Activated CD8-positive, alpha-beta memory T cell treated with anti-CD3 and anti-CD28 coated beads for 24 hours (primary cell): ENCODE results near the gene TRIP12.
A peak's percentile ranks its signal among the peaks of the same experiment; 100 is the strongest.
"Not testable (repeated sequence)": the region's sequence is repeated elsewhere in the genome, so short reads cannot be mapped to it uniquely, and the experiment has no call there.

ENCODE experiments used
- DNase-seq: peaks from one replicate; pipeline ENCODE4 v3.0.0-alpha.2; 2020

The TRIP12 gene

DNA sequence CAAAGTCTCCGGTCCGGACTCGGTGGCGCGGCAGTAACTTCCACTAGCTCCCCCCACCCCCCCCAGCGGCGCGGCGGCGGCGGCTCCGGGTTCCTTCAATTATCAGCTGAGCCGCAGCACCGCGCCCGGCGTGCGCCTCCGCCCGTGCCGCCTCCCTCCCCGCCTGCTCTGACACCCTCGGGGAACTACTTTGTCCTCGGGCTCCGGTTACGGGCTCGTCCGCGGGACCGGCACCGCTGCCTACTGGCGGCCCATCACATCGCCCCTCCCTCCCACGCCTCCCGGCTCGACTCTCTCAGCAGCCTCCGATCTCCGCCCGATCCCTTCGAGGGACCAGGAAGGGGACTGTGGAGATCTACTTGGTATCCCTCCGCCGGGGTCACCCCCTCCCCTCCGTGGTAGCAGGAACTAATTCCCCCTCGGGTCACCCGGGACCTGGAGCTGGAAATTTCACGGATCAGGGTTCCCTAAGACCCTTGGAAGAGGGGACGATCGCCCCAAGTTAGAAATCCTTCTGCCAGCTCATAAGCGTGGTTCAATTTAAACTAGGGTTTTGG lies at the start of gene TRIP12:
TSS of gene TRIP12 (minus strand) at position 118 of the 557 bp plus-strand sequence. CDS start 41,930 bp downstream, outside the sequence.
- DNase-seq: peak; percentile 97

DNA sequence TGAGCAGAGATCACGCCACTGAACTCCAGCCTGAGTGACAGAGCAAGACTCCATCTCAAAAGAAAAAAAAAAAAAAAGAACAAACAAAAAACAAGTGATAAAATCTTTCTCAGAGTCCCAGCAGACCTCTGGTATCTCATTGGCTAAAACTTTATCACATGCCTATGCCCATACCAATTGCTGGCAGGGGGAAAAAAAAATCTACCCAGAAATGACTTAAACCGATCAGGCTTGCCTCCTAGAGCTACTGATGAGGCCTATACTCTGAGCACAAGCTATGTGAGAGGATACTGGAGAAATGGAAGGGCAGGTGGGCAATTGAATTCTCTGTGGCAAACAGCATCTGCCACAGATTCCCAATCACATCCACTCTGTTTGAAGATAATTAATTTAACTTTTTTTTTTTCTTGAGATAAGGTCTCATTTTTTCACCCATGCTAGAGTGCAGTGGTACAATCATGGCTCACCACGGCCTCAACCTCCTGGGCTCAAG lies 49.5 kb upstream of the TRIP12 start:
- no peak for DNase-seq

DNA sequence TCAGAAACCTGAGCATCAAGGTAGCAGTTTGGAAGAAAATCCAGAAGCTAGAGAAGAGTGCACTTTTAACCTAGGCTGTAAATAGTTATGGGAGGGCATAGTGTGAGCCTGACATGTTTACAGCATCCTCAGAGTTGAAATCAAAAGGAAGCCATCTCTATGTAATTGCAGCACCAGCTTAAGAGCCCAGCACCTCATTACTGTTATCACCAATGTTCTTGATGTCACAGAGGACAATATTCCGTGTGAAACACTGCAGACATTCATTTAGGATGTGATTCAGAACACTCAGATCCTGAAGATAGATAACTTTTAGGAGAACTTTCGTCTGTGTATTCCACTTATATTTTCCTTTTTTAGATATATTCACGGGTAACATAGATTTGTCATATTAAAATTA lies 48.6 kb upstream of the TRIP12 start:
- DNase-seq: no peak

DNA sequence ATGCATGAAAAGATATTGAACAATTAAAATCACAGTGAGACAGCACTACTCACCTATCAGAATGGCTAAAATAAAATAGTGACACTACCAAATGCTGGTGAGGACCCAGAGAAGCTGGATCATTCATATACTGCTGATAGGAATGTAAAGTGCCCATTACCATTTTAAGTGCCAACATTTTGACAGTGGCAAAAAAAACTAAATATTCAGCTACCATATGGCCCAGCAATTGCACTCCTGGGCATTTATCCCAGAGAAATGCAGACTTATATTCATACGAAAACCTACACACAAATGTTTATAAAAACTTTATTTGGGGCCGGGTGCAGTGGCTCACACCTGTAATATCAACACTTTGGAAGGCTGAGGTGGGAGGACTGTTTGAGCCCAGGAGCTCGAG lies 48.1 kb upstream of the TRIP12 start:
- DNase-seq: no peak

DNA sequence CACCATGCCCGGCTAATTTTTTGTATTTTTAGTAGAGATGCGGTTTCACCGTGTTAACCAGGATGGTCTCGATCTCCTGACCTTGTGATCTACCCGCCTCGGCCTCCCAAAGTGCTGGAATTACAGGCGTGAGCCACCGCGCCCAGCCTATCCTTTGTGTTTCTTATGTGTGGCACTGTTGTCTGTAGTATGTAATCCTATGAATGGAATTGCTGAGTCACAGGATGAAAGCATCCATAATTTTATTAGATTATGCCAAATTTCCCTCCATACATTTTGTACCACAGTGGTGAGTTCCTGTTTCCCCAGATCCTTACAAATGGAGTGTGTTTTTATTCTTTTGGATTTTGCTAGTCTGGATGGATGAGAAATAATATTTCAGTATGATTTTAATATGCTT lies 41.8 kb upstream of the TRIP12 start:
- DNase-seq: not testable (repeated sequence)

DNA sequence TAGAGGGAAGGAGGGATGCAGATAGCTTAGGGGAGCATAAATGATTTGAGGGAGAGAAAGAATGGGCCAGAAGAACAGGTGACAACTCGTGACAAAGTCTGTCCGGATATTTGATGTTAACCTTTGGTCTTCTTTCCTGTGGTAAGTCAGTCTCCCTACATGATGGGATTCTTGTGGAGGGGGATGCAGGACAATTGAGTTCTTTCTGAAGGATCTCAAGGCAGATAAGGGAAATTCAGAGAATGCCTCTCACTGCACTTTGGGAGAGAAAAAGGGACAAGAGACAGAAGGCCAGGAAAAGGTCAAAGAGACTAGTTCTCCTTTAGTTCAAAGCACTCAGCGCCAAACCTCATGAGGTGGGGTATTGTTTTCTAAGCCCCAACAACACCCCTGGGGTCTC lies 34.7 kb upstream of the TRIP12 start:
- DNase-seq: no peak

DNA sequence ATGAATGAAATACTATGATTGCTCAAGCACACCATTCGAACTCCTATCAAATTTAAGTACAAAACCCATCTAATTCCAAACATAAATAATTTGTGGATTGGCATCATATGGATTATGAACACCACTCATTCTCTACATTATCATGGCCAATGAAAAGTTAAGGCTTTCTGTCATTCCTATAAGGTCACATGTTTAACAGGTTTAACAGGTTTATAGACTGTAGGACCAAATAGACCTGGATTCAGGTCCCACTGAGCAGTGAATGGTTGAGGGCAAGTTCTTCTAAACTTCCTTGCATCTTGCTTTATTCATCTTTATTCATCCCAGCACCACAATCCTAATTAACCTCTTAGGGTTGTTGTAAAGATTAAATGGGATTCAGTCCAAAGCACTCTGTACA lies 33.9 kb upstream of the TRIP12 start:
- no peak for DNase-seq

DNA sequence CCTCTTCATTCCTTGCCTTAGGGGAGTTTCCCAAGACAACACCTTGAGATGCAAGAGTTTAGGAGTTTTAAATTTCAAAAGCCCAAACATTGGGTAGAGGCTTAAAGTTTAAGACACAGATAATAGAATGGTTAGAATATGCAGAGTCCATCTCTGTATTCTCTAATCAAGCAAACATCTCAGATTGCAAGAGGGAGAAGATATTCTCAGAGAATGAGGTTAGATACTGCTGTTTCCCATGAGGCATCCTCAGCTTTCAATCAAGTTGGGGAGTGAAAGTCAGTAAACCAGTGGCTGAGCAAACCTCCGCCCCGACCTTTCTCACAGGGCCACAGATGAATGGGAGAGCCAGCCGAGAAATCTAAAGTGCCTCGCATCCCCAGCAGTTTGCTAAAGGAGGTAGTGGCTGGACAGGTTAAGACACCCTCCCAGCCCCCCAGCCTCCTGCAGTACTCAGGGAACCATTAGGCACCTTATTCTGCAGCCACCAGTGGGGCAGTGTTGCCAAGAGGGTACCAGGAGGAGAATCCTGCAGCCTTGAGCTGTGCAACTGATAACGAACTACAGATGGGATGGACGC lies 30.5 kb upstream of the TRIP12 start:
- DNase-seq: no peak

DNA sequence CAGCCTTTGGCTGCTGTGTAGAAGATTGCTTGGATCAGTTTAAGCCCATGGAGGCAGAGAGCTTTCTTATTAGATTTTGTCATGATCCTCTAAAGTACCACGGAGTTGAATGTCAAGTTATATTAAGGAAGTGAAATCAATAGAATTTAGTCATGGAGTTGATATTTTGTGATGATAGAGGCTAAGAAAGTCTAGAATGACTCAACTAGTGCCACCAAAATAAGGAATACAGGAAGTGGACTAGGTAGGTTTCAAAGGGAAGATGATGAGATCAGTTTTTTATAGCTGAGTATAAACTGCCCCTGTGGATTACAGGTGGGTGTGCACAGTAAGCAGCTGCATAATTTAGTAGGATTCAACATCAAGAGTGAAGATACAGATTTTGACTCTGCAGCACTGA lies 25.7 kb upstream of the TRIP12 start:
- DNase-seq: no peak

DNA sequence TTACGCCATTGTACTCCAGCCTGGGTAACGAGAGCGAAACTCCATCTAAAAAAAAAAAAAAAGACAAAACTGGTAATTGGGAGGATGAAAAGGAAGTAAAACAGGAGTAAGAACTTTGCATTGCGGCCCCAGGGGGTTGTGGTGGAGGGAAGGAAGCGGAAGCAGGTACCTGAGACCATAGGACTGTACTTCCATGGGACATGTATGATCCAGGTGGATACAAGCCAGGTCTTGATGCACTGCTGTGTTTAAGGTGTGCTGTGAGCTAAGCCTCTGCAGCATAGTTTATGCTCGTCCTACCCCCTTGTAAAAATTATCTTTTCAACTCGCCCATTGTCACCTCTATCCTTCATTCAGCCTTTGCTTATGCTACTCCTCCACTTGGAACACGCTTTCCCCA lies 24.2 kb upstream of the TRIP12 start:
- DNase-seq: no peak

DNA sequence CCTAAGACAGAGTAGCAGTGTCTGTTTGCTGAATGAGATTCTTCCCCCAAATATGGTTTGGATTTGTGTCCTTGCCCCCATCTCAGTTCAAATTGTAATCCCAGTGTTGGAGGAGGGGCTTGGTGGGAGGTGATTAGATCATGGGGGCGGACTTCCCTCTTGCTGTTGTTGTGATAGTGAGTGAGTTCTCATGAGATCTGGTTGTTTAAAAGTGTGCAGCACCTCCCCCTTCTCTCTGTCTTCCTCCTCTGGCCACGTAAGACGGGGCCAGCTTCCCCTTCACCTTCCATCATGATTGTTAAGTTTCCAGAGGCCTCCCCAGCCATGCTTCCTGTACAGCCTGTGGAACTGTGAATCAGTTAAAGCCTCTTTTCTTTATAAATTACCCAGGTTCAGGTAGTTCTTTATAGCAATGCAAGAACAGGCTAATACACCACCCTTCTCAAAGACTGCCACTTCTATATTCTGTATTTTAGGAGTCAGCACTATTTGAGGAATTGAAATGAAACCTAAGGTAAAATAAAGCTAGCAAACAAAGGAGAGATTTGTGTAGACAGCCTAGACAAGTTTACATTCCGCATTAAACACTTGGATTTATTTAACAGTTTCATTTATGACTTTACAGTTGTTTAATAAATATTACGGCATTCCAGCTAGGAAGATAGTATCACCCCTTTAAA lies 22.1 kb upstream of the TRIP12 start:
- peak; percentile 9 for DNase-seq

DNA sequence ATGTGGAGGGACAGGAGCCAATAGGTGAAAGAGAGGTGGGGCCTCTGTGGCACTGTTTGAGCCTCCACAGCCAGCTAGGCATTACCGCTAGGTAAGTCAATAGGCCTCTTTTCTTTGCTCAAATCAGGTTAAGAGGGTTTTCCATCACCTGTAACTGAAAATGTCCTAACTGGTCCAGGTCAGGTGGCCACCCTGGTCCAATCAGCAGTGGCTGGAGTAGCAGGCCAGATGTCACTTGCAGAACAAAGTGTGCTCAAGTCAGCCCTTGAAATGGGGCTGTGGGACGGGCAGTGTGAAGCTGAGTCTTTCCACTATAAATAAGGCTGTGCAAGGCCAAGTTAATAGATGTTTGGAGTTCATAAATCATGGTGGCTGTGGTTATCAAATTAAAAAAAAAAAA lies 21.4 kb upstream of the TRIP12 start:
- no peak for DNase-seq

DNA sequence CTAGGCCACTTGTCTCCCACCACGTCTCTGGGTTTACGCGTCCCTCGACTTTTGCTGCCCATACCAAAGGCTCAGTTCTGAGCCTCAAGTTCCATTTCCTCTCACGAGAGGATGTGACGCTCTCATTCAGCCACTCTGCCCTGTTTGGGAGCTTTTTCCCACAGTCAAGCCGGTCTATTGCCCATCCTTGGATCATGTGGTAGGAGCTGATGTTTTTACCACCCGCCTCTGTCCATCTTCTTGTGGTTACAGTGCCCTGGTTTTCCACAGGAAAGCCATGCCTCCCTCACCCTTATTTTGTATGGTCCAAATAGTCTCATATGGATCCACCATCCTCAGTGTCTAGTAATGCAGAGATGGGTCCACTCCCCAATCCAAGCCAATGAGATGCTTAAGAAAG lies 20.9 kb upstream of the TRIP12 start:
- DNase-seq: no peak

DNA sequence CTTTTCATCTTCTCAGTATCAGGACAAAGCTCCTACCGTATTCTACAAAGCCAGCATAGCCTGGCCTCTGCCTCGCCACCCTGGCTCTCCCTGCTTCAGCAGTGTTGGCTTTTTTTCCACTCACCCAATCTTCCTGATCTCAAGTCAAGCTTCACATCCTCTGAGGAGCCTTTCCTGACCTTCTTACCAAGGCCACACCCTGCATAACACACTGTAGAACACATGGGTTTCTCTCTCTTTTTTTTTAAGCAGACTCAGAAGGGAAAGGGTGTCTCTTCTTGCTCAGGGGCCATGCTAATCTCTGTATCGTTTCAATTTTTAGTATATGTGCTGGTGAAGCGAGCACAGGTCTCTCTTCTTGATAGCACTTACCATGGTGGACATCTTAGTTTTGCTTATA lies 15.7 kb upstream of the TRIP12 start:
- peak; percentile 11 for DNase-seq

DNA sequence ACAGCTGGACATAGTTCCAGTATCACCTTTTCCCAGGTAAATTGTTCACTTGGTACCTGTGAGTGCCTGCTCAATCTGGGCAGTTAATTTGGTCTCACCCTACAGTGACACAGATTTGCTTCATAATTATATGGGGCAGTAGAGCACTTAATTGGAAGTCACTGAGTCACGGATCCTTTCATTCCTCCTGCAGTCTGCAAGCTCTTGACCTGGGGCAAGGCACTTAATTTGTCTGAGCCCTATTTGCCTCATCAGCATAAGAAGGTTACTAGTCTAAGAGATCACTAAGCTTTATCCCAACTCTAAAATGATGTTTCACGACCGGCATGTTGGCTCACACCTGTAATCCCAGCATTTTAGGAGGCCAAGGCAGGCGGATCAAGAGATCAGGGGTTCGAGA lies 9.4 kb upstream of the TRIP12 start:
- DNase-seq: peak; percentile 40

DNA sequence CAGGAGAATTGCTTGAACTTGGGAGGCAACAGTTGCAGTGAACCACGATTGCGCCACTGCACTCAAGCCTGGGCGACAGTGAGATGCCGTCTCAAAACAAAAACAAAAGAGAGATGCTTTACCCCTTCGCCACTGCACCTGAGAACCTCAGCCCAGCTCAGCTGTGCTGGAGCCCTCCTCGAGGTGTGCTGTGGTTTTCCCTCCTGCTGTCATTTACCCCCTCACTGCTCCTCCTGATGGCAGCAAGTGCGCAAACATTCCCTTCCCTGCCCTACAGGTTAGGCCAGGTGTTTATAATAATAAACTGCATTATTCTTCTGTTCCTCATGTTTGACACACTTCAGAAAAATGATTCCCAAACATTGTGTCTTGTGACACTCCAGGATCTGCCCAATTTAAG lies 8.8 kb upstream of the TRIP12 start:
- DNase-seq: peak; percentile 40

DNA sequence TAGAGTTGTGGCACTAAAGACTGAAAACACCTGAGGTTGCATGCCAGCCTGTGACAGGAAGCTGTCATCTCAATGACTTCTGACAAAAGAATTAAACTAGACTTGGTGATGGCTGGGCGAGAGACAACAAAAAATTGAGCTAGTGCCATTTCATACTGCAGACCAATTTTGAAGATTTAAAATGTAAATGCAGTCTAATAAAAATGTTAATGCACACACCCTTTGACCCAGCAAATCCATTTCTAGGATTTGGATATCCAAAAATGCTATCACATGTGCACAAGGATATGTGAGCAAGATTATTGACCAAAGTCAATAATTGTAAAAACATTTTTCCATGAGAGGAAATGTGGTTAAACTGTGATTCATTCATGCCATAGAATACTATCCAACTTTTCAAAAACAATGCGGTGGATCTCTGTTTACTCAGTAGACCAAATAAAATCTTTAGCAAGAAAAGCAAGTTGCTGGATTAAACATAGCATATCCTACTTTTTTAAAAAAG lies 6.1 kb upstream of the TRIP12 start:
- peak; percentile 24 for DNase-seq

DNA sequence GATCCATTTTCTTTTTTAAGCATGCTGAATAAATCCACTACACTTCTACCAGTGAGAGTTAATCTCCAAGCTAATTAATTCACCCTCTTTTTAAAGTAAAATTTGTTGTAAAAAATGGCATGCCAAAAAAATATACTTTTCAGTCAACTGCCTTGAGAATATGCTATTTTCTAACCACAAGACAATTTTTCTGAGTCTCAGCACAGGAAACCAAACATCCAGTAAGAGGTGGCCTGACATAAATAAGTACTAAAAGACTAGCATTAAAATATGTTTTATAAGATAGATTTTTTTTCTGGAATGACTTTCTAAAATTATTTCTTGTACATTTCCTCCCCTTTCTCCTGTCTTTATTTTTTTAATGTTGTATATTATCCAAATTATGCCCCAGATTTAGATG lies 3.4 kb upstream of the TRIP12 start:
- DNase-seq: no peak

DNA sequence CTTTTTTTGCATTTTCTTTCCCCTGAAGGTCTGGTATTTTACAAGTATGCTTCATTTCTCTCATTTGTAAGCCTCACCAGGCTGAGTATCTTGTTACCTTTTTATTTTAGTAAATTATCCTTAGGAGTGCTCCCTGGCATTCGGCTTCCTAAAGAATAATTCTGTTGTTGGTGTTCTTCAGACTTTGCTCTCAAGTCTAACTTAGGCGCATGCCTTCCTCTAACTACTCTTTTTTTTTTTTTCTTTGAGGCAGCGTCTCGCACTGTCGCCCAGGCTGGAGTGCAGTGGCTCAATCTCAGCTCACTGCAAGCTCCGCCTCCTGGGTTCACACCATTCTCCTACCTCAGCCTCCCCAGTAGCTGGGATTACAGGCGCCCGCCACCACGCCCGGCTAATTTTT lies 2.7 kb upstream of the TRIP12 start:
- DNase-seq: peak; percentile 21

DNA sequence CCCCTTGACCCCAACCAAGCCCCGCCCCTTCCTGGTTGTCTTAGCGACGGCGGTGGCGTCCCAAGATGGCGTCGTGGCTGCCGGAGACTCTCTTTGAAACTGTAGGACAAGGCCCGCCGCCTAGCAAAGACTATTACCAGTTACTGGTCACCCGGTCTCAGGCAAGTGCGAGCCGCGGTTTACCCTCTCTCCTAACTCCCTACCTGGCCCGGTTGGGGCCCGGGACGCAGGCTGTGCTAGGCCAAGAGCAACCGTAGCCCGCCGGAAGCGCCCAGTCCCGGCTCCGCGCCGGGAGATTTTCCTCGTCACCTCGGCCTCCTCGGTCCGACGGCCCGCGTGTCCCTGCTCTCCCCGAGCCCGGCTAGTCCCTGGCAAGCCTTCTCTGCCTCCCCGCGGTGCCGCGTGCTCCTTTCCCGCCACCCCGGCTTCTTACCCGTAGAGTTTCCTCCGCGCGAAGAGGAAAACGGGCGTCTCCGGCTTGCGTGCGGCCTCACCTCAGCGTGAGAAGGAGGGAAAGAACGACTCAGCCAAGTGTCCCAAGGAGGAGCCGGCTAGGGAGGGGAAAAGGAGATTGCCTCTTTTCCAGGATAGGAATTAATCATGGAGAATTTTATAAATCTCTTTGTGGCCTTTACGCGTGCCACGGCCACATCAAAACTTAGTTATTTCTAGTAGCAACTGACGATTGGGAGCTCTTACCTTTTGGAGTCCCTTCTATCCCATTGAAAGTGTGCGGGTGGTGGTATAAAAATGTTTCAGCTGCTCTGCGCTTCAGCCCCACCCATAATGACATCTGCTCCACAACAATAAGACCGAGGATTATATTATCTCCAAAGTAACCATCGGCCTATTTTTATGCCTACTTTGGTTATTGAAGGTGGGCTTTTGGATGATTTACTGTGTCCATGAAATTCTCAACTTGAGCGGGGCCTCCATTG lies 909 bp upstream of the TRIP12 start, which contains the start of gene FBXO36:
TSS of gene FBXO36 (plus strand) at position 55 of the 938 bp plus-strand sequence. CDS start at position 66, 11 bp downstream.
- no peak for DNase-seq

DNA sequence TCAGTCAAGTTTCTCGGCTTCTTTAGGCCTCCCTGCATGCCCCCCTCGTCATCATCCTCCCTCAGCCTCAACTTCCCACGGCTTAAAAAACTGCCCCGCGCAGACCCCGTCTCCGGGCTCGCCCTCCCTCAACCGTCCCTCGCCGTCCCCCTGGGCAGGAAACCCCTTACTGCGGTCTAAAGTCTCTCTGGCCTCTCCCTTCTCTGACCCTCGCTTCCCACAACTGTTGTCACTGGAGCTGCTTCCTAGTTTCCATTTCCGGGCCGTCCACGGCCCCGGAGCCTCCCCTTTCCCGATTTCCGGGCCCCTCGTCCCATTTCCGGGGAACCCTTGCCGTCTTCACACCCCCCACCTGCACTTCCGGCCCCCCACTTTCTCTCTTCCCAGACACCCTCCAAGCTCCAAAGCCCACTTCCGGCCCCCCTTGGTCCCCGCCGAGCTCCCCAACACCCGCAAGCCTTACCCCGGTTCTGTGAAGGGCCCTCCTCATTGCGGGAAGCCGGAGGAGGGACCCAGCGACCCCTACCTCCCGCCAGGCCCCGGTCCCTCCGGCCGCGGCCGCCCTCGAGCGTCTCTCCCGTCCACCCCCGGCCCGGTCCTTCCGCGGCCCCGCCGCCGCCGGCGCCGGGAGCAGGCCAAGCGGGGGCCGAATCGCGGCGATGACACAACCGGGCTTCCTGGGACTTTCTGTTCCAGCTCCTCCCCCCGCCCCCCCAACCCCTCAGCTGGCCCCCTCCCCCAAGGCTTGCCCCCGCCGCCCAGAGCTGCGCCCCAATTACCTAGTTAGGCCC lies 513 bp downstream of the TRIP12 start:
- no peak for DNase-seq

DNA sequence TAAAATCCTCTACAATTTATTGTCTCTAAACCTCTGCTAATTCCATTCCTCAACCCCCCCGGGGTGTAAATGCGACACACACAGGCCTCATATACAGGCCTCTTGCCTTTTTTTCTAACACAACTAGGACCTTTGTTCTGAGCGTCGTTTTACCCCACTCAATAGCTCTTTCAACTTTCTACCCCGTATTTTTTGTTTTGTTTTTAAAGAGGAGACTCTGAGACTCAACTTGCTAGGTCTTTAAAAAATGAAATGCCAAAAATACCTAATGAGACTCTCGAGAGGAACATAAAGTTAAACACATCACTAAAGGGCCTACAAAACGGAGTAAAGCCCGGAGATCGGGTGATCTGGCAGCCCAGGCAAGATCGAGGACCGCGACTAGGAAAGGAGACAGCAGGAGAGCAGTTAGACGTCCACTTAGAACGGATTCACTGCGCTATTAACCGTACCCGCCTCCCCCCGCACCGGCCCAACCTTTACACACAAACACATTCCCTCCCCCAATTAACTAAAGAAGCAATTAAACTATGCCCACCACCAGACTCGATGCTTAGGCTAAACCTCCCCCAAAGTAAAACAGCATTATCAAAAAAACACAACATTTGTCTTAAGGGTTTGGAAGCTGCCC lies 1.7 kb downstream of the TRIP12 start:
- peak; percentile 63 for DNase-seq
